ENCODE data around the gene TLX2.
"Not testable (repeated sequence)": the region's sequence is repeated elsewhere in the genome, so short reads cannot be mapped to it uniquely, and the experiment has no call there.

TLX2 gene

GRCh38 chr2:74482801-74483674, 31.2 kb upstream of the TLX2 start, which contains the start of the genes CCDC142 and TTC31:
Gene CCDC142, minus strand, starts transcription at chr2:74482998. Its CDS starts 161 bp downstream, at chr2:74482837.
Gene TTC31, plus strand, starts transcription at chr2:74483081. Its CDS starts 15 bp downstream, at chr2:74483096.
- Histone ChIP-seq H3K36me3 (ENCODE audit: insufficient read depth, low read length) (peaks cover 22% of the 10 kb centered on the region; the same call in 1 of the 2 replicates), H3K4me2 (ENCODE audit: low read length) (peak within 1 kb of the TSS; percentile 98), H3K9ac (ENCODE audit: low read length) (peak within 1 kb of the TSS; percentile 91), H4K20me1 (ENCODE audit: insufficient read depth, low read length) (no peaks in the 10 kb centered on the region), H3K9me3 (ENCODE audit: low read length) (no peaks in the 10 kb centered on the region), H3F3A (ENCODE audit: insufficient read depth, low read length) (no peaks in the 10 kb centered on the region; the same call in 1 of the 2 replicates), H3K9me2 (ENCODE audit: low read depth, low read length) (no peaks in the 10 kb centered on the region), H3K27me3 (ENCODE audit: insufficient read depth, low read length) (no peaks in the 10 kb centered on the region), H3K4me1 (ENCODE audit: insufficient read depth, low read length, severe bottlenecking) (peaks cover 29% of the 10 kb centered on the region), H3K27ac (ENCODE audit: low read depth, low read length, poor library complexity, severe bottlenecking) (peak within 1 kb of the TSS; percentile 85), H3K79me2 (ENCODE audit: insufficient read depth, low read length) (0 out of 2 replicates have a peak, but pooled peaks cover 6% of the 10 kb centered on the region), H2AFZ (ENCODE audit: low read length) (peak within 1 kb of the TSS; percentile 50), H3K4me3 (ENCODE audit: low read depth, low read length, poor library complexity, severe bottlenecking) (peak within 1 kb of the TSS; percentile 91)
- TF ChIP-seq EZH2 (IDR thresholded peaks at IDR 0.05; ENCODE audit: borderline replicate concordance, low read length) (no peak), CTCF (IDR thresholded peaks at IDR 0.05; ENCODE audit: low read length) (peak; percentile 95)

- peak overlapping the region; percentile 91 for H3K9ac ChIP-seq (ENCODE audit: low read length)
- not testable (repeated sequence) for H3K27me3 ChIP-seq (ENCODE audit: insufficient read depth, low read length); H3K9me3 ChIP-seq (ENCODE audit: low read length); H4K20me1 ChIP-seq (ENCODE audit: insufficient read depth, low read length); H3K79me2 ChIP-seq (ENCODE audit: insufficient read depth, low read length); H3K9me2 ChIP-seq (ENCODE audit: low read depth, low read length); H3F3A ChIP-seq (ENCODE audit: insufficient read depth, low read length)
- H2AFZ ChIP-seq (ENCODE audit: low read length), result peak overlapping the region; percentile 50
- peak overlapping the region; percentile 91 for H3K4me3 ChIP-seq (ENCODE audit: low read depth, low read length, poor library complexity, severe bottlenecking)
- peaks cover 29% of the 10 kb centered on the region for H3K4me1 ChIP-seq (ENCODE audit: insufficient read depth, low read length, severe bottlenecking)
- H3K4me2 ChIP-seq (ENCODE audit: low read length), result peak overlapping the region; percentile 98
- peaks cover 22% of the 10 kb centered on the region; the same call in 1 of the 2 replicates for H3K36me3 ChIP-seq (ENCODE audit: insufficient read depth, low read length)
- H3K27ac ChIP-seq (ENCODE audit: low read depth, low read length, poor library complexity, severe bottlenecking), result peak overlapping the region; percentile 85
Measured at GRCh38 chr2:74483675-74484164, 30.5 kb upstream of the TLX2 start.

- no peak overlapping the region for H2AFZ ChIP-seq (ENCODE audit: low read length)
- H3F3A ChIP-seq (ENCODE audit: insufficient read depth, low read length), result no peaks in the 10 kb centered on the region
- no peaks in the 10 kb centered on the region for H3K9me2 ChIP-seq (ENCODE audit: low read depth, low read length)
- no peak overlapping the region for H3K27ac ChIP-seq (ENCODE audit: low read depth, low read length, poor library complexity, severe bottlenecking)
- H3K9me3 ChIP-seq (ENCODE audit: low read length), result no peaks in the 10 kb centered on the region
- H4K20me1 ChIP-seq (ENCODE audit: insufficient read depth, low read length), result no peaks in the 10 kb centered on the region
- H3K36me3 ChIP-seq (ENCODE audit: insufficient read depth, low read length), result peaks cover 19% of the 10 kb centered on the region; the same call in 1 of the 2 replicates
- 0 out of 2 replicates have a peak, but pooled peaks cover 6% of the 10 kb centered on the region for H3K79me2 ChIP-seq (ENCODE audit: insufficient read depth, low read length)
- no peak overlapping the region for H3K4me3 ChIP-seq (ENCODE audit: low read depth, low read length, poor library complexity, severe bottlenecking)
- no peak overlapping the region for H3K9ac ChIP-seq (ENCODE audit: low read length)
- H3K4me2 ChIP-seq (ENCODE audit: low read length), result no peak overlapping the region
- H3K27me3 ChIP-seq (ENCODE audit: insufficient read depth, low read length), result no peaks in the 10 kb centered on the region
- TF ChIP-seq CTCF (IDR thresholded peaks at IDR 0.05; ENCODE audit: low read length) (no peak), EZH2 (IDR thresholded peaks at IDR 0.05; ENCODE audit: borderline replicate concordance, low read length) (no peak)
- peaks cover 19% of the 10 kb centered on the region for H3K4me1 ChIP-seq (ENCODE audit: insufficient read depth, low read length, severe bottlenecking)
Measured at GRCh38 chr2:74486141-74486540, 28.1 kb upstream of the TLX2 start.
